ENCODE data around the gene FLYWCH1. TPM values are rescaled to one million over a fixed set of nuclear protein-coding genes. Genes with fewer than 3 reads are reported as not detected.

The FLYWCH1 gene
- total and polyA plus RNA-seq, 10 of the 15 experiments (the other 5 are each of a cell fraction or from before 2014, with no cell fraction given): 0.47 to 33.8 (median 11.2) TPM

- TF ChIP-seq, protein P1, sequence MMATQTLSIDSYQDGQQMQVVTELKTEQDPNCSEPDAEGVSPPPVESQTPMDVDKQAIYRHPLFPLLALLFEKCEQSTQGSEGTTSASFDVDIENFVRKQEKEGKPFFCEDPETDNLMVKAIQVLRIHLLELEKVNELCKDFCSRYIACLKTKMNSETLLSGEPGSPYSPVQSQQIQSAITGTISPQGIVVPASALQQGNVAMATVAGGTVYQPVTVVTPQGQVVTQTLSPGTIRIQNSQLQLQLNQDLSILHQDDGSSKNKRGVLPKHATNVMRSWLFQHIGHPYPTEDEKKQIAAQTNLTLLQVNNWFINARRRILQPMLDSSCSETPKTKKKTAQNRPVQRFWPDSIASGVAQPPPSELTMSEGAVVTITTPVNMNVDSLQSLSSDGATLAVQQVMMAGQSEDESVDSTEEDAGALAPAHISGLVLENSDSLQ (IDR thresholded peaks at IDR 0.05): 0 out of 2 replicates have a peak, but pooled peaks have one; percentile 13
- TF ChIP-seq GABPA (IDR thresholded peaks at IDR 0.05; ENCODE audit: low read depth): peak; percentile 94
- TF ChIP-seq MTA3 (IDR thresholded peaks at IDR 0.05; ENCODE audit: borderline replicate concordance, low read length): no peak; the same call in 1 of the 2 replicates
- TF ChIP-seq KAT2A (conservative IDR thresholded peaks at IDR 0.05; ENCODE audit: control insufficient read depth, low read depth, low read length): no peak
- peak; percentile 68 for TF ChIP-seq NR2F1 (conservative IDR thresholded peaks at IDR 0.05)
- TF ChIP-seq RELA (IDR thresholded peaks at IDR 0.05; ENCODE audit: borderline replicate concordance, partially characterized antibody): peak; percentile 12
- TF ChIP-seq TBL1XR1 (IDR thresholded peaks at IDR 0.05; ENCODE audit: low read depth, low read length): peak; percentile 48; the same call in 1 of the 2 replicates
- peak; percentile 95 for TF ChIP-seq GATAD2B (conservative IDR thresholded peaks at IDR 0.05; ENCODE audit: low read depth)
- TF ChIP-seq TCF12 (IDR thresholded peaks at IDR 0.05; ENCODE audit: low read depth, low read length): peak; percentile 67; the same call in 1 of the 2 replicates
- TF ChIP-seq RFX5 (IDR thresholded peaks at IDR 0.05; ENCODE audit: low read depth, low read length): 0 out of 2 replicates have a peak, but pooled peaks have one; percentile 5
- TF ChIP-seq, protein P2, sequence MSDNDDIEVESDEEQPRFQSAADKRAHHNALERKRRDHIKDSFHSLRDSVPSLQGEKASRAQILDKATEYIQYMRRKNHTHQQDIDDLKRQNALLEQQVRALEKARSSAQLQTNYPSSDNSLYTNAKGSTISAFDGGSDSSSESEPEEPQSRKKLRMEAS (IDR thresholded peaks at IDR 0.05; ENCODE audit: low read depth, low read length): peak; percentile 59; the same call in 1 of the 2 replicates
- peak; percentile 75; the same call in 1 of the 2 replicates for TF ChIP-seq POLR2AphosphoS2 (IDR thresholded peaks at IDR 0.05; ENCODE audit: low read depth, low read length)
- peak; percentile 95 to 98 (median 98); a peak in 5 of 6 replicates for TF ChIP-seq CTCF (IDR thresholded peaks at IDR 0.05 in 2 of 3, conservative IDR thresholded peaks at IDR 0.05 in 1 of 3; ENCODE audit: control insufficient read depth in 2 of 3, extremely low read depth in 1 of 3, insufficient read depth in 1 of 3, low read depth in 3 of 3, low read length in 3 of 3)
- TF ChIP-seq, protein P3, sequence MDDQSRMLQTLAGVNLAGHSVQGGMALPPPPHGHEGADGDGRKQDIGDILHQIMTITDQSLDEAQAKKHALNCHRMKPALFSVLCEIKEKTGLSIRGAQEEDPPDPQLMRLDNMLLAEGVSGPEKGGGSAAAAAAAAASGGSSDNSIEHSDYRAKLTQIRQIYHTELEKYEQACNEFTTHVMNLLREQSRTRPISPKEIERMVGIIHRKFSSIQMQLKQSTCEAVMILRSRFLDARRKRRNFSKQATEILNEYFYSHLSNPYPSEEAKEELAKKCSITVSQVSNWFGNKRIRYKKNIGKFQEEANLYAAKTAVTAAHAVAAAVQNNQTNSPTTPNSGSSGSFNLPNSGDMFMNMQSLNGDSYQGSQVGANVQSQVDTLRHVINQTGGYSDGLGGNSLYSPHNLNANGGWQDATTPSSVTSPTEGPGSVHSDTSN (IDR thresholded peaks at IDR 0.05; ENCODE audit: insufficient replicate concordance, low read depth, low read length): no peak
- TF ChIP-seq CEBPB (IDR thresholded peaks at IDR 0.05; ENCODE audit: borderline replicate concordance in 1 of 2, low read depth in 2 of 2, low read length in 2 of 2): no peak
- no peak for TF ChIP-seq SUZ12 (IDR thresholded peaks at IDR 0.05; ENCODE audit: unreplicated experiment)
- TF ChIP-seq, protein P4, sequence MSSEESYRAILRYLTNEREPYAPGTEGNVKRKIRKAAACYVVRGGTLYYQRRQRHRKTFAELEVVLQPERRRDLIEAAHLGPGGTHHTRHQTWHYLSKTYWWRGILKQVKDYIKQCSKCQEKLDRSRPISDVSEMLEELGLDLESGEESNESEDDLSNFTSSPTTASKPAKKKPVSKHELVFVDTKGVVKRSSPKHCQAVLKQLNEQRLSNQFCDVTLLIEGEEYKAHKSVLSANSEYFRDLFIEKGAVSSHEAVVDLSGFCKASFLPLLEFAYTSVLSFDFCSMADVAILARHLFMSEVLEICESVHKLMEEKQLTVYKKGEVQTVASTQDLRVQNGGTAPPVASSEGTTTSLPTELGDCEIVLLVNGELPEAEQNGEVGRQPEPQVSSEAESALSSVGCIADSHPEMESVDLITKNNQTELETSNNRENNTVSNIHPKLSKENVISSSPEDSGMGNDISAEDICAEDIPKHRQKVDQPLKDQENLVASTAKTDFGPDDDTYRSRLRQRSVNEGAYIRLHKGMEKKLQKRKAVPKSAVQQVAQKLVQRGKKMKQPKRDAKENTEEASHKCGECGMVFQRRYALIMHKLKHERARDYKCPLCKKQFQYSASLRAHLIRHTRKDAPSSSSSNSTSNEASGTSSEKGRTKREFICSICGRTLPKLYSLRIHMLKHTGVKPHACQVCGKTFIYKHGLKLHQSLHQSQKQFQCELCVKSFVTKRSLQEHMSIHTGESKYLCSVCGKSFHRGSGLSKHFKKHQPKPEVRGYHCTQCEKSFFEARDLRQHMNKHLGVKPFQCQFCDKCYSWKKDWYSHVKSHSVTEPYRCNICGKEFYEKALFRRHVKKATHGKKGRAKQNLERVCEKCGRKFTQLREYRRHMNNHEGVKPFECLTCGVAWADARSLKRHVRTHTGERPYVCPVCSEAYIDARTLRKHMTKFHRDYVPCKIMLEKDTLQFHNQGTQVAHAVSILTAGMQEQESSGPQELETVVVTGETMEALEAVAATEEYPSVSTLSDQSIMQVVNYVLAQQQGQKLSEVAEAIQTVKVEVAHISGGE (CRISPR knock-in tag; IDR thresholded peaks at IDR 0.05): peak; percentile 35; the same call in 1 of the 2 replicates
- TF ChIP-seq NR2C2 (IDR thresholded peaks at IDR 0.05; ENCODE audit: borderline replicate concordance, control insufficient read depth, insufficient read length, low read depth): no peak
- peak; percentile 89; the same call in 1 of the 2 replicates for TF ChIP-seq ZNF207 (IDR thresholded peaks at IDR 0.05; ENCODE audit: borderline replicate concordance)
- TF ChIP-seq SIX5 (IDR thresholded peaks at IDR 0.05; ENCODE audit: low read depth, low read length, severe bottlenecking): peak; percentile 24
- no peak for TF ChIP-seq WRNIP1 (IDR thresholded peaks at IDR 0.05; ENCODE audit: borderline replicate concordance, low read depth, low read length)
Observed at GRCh38 chr16:2867987-2868789, 43.5 kb upstream of the FLYWCH1 start (continued).
